HG03442 (cell line): ENCODE results near the gene TSPAN16.
A peak's percentile ranks its signal among the peaks of the same experiment; 100 is the strongest.
"Not testable (repeated sequence)": the region's sequence is repeated elsewhere in the genome, so short reads cannot be mapped to it uniquely, and the experiment has no call there.

Source experiments
- ATAC-seq: cut with Tn5 transposase; IDR thresholded peaks from one replicate; pipeline ENCODE4 v1.9.1; 2021; ENCODE audit warnings: mild to moderate bottlenecking, moderate library complexity; ENCODE audit not compliant: unreplicated experiment

TSPAN16 gene

GRCh38 chr19:11342429-11342828 lies 46.5 kb downstream of the TSPAN16 start:
- no peak for ATAC-seq

- no peak for ATAC-seq
These were observed 49.3 kb downstream of the TSPAN16 start for GRCh38 chr19:11345122-11345803.

DNA sequence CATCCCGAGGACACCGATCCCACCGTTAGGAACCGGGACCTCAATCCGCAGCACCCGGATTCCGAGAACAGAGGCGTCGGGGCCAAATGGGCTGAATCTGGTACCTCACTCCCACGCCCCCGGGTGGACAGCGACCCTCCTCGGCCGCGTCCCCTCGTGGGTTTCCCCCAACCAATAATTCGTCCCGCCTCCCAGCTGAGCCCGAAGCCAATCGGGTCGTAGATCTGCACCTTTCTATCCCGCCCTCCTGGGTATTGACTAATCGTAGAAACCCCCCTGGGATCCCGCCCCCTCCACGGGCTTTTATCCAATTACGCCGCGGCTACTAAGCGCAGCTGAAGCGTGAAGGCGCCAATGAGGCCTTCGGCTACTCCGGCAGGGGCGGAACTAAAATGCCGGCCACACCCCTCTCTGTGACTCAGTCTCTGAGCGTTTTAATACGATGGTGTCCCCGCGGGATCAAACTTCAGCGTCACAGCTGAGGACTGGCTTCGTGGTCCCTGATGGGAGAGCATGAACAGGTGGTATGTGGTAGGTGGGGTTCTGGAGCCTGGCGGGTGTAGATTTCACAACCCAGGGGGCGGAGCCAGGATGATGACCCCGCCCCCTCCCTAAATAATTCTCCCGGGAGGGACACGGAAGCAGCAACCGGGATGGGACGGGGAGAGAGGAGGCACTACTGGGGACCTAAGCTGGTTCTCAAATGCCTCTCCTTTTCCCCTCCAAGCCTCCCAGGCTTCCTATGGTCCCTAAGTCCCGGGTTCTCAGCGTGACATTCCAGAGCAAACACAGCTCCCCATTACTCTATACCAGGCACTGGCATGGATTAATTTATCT lies 50.4 kb downstream of the TSPAN16 start, which contains the start of the genes CCDC159 and TMEM205:
TSS of gene CCDC159 (plus strand) at position 416 of the 837 bp plus-strand sequence. CDS start at position 504, 88 bp downstream.
TSS of gene TMEM205 (minus strand) at position 165 of the 837 bp plus-strand sequence. CDS start 649 bp downstream, outside the sequence.
- peak; percentile 88 for ATAC-seq

DNA sequence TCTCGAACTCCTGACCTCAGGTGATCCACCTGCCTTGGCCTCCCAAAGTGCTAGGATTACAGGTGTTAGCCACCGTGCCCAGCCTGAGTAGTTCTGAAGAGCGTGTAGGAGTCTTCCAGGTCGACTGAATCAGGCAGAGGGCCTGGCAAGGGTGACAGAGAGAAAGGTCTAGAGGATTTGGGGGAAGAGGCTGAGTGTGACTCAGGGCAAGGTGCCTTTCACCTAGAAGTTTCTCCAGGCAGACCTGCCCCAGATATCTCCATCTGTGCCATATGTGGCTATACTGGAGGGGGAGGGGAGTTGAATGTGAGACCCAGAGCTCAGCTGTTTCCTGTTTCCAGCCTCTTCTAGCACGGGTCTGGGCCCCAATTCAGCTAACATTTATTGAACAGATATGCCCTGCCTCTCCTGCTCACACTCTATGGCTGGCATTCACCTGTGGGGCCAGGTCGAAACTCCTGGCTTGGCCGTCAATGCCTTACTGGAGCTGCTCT lies 51.6 kb downstream of the TSPAN16 start:
- no peak for ATAC-seq

GRCh38 chr19:11349171-11349570 lies 53.2 kb downstream of the TSPAN16 start:
- ATAC-seq, result no peak

DNA sequence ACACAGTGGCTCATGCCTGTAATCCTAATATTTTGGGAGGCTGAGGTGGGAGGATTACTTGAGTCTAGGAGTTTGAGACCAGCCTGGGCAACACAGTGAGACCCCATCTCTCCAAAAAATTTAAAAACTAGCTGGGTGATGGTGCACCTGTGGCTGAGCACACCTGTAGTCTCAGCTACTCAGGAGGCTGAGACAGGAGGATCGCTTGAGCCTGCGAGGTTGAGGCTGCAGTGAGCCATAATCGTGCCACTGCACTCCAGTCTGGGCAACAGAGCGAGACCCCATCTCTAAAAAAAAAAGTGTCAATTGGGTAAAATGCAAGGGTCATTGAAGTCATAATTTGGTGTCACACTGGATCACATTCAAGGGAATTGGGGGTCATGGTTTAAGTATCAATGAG lies 58.1 kb downstream of the TSPAN16 start:
- ATAC-seq, result not testable (repeated sequence)

GRCh38 chr19:11355160-11356073 lies 59.5 kb downstream of the TSPAN16 start, which contains the start of gene PLPPR2:
Gene PLPPR2 (plus strand): TSS chr19:11355432. CDS start chr19:11357674, 2,242 bp downstream.
- ATAC-seq, result no peak

- ATAC-seq, result no peak
These were observed 60.1 kb downstream of the TSPAN16 start for GRCh38 chr19:11356074-11356397.

- no peak for ATAC-seq
These were observed 61.0 kb downstream of the TSPAN16 start for GRCh38 chr19:11356676-11357550.

DNA sequence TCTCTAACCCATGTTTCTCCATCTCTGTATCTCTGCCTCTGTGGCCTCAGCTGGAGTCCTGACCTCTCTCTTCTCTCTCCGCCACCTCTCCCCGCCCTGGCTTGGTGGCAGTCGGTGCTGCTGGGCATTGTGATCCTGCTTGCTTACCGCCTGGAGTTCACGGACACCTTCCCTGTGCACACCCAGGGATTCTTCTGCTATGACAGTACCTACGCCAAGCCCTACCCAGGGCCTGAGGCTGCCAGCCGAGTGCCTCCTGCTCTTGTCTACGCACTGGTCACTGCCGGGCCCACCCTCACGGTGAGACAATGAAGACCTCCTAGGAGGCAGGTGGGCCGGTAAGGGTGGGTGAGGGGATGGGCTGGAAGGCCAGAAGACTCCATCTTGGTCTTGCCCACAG lies 63.5 kb downstream of the TSPAN16 start:
- ATAC-seq, result no peak

DNA sequence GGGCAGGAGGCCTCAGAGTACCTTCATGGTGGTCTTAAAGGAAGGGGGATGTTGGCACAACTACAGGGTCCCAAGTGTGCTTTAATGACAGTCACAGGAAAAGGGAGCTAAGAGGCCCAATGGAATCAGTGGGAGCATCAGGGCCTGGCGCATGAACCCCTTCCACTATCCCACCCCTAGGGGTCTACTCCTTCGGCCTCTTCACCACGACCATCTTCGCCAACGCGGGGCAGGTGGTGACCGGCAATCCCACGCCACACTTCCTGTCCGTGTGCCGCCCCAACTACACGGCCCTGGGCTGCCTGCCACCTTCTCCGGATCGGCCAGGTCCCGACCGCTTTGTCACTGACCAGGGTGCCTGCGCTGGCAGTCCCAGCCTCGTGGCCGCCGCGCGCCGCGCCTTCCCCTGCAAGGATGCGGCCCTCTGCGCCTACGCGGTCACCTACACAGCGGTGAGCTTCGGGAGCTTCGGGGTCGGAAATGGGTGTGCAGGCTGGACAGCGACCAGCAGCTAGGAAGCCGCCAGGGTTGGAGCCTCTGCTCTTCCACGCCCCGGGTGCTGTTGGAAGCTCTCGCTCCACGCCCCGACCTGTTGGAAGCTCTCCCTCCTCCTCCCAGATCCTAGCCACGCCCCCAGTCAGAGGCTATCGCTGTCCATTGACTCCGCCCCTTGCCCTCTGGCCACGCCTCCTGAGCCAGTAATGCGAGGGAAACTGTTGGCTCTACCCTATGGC lies 65.2 kb downstream of the TSPAN16 start:
- ATAC-seq, result no peak

GRCh38 chr19:11361771-11362731 lies 66.1 kb downstream of the TSPAN16 start:
- no peak for ATAC-seq

GRCh38 chr19:11363881-11364280 lies 67.9 kb downstream of the TSPAN16 start:
- no peak for ATAC-seq

GRCh38 chr19:11364296-11364904 lies 68.4 kb downstream of the TSPAN16 start:
- ATAC-seq, result no peak

GRCh38 chr19:11364935-11365334 lies 69.0 kb downstream of the TSPAN16 start:
- ATAC-seq, result no peak
